ENCODE measurements around the gene HGF.

DNA sequence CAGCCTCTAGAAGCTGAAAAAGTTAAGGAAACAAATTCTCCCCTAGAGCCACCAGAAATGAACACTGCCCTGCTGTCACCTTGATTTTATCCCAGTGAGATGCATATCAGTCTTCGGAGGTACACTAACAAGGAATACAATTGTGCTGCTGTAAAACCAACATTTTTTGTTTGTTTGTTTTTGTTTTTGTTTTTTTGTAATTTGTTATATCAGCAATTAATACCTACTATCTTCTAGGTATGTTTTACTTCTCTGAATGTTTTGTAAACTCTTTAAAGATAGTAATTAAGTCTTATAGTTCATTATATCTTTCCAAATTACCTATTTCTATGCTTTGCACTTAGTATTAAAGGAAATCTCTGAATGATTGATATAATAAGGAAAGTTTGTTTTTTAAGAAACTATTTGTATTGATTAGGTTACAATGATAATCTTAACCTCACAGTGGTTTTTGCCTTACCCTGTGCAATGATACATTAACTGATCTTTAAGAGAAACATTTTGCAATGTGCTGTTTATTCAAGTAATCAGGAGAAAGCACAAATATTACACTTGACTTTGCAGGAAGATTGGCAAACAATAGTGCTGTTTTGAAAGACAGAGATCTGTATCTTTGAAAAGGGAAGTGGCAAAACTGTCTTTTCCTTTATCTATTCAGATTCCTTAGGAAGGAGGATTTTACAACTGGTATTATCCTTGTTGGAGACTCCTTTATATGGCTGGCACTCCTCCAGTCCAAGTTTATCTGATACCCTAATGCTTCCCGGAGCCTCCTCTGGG is 11.3 kb upstream of the HGF start:
- no peak for TF ChIP-seq GATA3 (IDR thresholded peaks at IDR 0.05; ENCODE audit: low read depth, low read length)
- TF ChIP-seq GATA2 (IDR thresholded peaks at IDR 0.05; ENCODE audit: low read depth, low read length) = no peak

Measured in SH-SY5Y (cell line).